ENCODE results near the gene CPO.

- no peak for TF ChIP-seq CTCF (IDR thresholded peaks at IDR 0.05; ENCODE audit: low read depth, low read length)
- no peak for TF ChIP-seq POLR2A (IDR thresholded peaks at IDR 0.05; ENCODE audit: extremely low read depth, insufficient read length)
Measured at GRCh38 chr2:207012461-207012860, 73.1 kb downstream of the CPO start.

Data from NB4 (cell line).